GM10266 (cell line): ENCODE data around the gene IL20.
A peak's percentile ranks its signal among the peaks of the same experiment; 100 is the strongest.

Experiments
- DNase-seq: peaks from one replicate; pipeline ENCODE4 v3.0.0; 2012; ENCODE audit errors: extremely low spot score
- TF ChIP-seq, protein P1 (sequence below): IDR thresholded peaks from 2 replicates; pipeline ENCODE4 v1.5.1; 2012; ENCODE audit warnings: mild to moderate bottlenecking, low read depth; ENCODE audit not compliant: control insufficient read depth, insufficient read depth; ENCODE audit errors: missing control alignments

The IL20 gene

DNA sequence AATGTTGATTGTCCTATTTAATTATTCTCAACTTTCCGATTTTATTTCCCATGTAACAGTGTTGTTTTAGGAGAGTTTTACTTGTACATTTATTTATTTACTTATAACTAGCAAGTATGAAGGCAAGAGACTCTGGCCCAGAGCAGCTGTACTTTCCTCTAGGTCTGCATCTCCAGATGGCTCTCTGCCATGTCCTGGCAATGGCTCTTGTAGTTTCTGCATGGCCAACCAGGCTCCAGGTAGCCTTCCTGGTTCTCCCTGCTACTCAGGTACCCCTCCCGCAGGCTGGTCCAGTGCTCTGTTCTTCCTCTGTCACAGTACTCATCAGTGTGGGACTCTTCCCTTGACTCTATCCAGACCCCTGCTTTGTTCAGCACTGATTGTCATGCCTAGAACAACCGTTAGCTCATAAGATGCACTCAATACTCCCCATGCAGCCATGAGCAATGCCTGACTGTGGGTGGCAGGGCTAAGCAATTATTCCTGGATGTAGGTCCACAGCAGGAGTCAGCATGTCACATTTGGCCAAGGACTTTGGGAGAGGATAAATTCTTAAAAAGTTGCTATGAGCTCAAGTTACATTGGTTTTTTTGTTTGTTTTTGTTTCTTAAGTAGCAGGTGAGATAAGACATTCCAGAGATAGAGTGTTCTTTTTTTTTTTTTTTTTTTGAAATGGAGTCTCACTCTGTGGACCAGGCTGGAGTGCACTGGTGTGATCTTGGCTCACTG, 10.9 kb upstream of the IL20 start:
- no peak for DNase-seq
- TF ChIP-seq, protein P1, sequence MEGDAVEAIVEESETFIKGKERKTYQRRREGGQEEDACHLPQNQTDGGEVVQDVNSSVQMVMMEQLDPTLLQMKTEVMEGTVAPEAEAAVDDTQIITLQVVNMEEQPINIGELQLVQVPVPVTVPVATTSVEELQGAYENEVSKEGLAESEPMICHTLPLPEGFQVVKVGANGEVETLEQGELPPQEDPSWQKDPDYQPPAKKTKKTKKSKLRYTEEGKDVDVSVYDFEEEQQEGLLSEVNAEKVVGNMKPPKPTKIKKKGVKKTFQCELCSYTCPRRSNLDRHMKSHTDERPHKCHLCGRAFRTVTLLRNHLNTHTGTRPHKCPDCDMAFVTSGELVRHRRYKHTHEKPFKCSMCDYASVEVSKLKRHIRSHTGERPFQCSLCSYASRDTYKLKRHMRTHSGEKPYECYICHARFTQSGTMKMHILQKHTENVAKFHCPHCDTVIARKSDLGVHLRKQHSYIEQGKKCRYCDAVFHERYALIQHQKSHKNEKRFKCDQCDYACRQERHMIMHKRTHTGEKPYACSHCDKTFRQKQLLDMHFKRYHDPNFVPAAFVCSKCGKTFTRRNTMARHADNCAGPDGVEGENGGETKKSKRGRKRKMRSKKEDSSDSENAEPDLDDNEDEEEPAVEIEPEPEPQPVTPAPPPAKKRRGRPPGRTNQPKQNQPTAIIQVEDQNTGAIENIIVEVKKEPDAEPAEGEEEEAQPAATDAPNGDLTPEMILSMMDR: no peak

- TF ChIP-seq, protein P1: no peak
Measured at GRCh38 chr1:206855859-206856258, 9.6 kb upstream of the IL20 start.

GRCh38 chr1:206856674-206857464, 8.6 kb upstream of the IL20 start:
- TF ChIP-seq, protein P1: peak; percentile 26
- DNase-seq: no peak

More at GRCh38 chr1:206855859-206856258, 9.6 kb upstream of the IL20 start:
- DNase-seq: no peak

GRCh38 chr1:206859082-206859521, 6.3 kb upstream of the IL20 start:
- DNase-seq: no peak
- TF ChIP-seq, protein P1: no peak

- no peak for DNase-seq
- TF ChIP-seq, protein P1: no peak
Measured at GRCh38 chr1:206860165-206860564, 5.3 kb upstream of the IL20 start.

DNA sequence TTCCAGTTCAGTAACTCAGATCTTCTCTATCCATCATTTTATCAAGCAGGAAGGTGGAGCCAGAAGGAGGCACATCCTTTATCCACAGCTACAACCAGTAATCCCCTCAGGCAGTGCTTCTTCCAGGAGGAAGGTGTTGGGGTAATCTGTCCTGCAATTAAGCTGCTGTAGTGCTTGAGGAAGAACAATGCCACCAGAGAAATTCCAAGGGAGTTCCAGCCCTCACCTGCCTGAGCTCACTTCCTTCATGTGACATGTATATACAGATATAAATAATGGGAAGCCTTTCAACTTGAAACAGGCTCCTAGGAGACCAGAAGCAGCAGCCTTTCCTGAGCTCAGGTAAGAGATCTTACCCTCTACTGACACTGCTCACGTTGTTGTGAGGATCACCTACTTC, 2.2 kb upstream of the IL20 start:
- TF ChIP-seq, protein P1: no peak
- DNase-seq: no peak

DNA sequence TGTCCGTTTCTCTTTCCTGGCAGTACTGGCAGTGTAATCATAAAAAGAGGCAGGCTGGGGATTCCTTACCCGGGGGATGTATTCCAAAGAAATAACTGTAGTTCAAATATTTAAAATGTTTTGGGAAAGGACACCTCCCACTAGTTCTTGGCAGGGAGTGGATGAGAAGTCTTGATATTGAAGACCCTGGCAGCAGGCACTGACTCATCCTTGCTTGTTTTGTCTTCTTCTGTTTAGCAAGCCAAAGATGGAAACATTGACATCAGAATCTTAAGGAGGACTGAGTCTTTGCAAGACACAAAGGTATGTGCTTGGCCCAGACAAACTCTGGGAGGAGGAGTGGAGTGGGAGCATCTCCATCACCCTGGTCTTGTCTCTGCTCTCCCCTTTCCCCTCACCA, 639 bp downstream of the IL20 start:
- TF ChIP-seq, protein P1: no peak
- DNase-seq: no peak
